WTC11 (cell line): Measurements from ENCODE around the gene TMEM131L. TPM values are rescaled to one million over a fixed set of nuclear protein-coding genes. Genes with fewer than 3 reads are reported as not detected.

Source experiments
- ATAC-seq: fragments of 200-7000 bp; cut with Tn5 transposase; 2 replicates; pipeline ENCODE4 v1.10.0; 2021; ENCODE audit warnings: mild to moderate bottlenecking, moderate library complexity
- CTCF ChIA-PET: fragments of 300-600 bp; sonication (Branson Sonifier 250); formaldehyde crosslinking; loops from one replicate; lab custom pipeline; 2021; ENCODE audit warnings: antibody characterized with exemption; lab: Charles Lee
- POLR2A ChIA-PET: fragments of 350-600 bp; sonication (Branson Sonifier 250); formaldehyde crosslinking; loops from one replicate; lab custom pipeline; 2021; ENCODE audit warnings: antibody characterized with exemption; lab: Charles Lee
- DNase-seq: peaks from one replicate; pipeline ENCODE4 v3.0.0; 2021; ENCODE audit warnings: low spot score
- H3K27ac Mint-ChIP-seq: 2 replicates; pipeline ENCODE4 v1.8.0; 2021; ENCODE audit warnings: mixed read lengths
- H3K27me3 Mint-ChIP-seq: 2 replicates; pipeline ENCODE4 v1.8.0; 2021; ENCODE audit warnings: low read depth, mild to moderate bottlenecking, moderate library complexity, mixed read lengths
- H3K36me3 Mint-ChIP-seq: 2 replicates; pipeline ENCODE4 v1.8.0; 2021; ENCODE audit warnings: mixed read lengths
- H3K4me1 Mint-ChIP-seq: 2 replicates; pipeline ENCODE4 v1.8.0; 2022; ENCODE audit warnings: mixed read lengths
- H3K4me3 Mint-ChIP-seq: 2 replicates; pipeline ENCODE4 v1.8.0; 2021; ENCODE audit warnings: mild to moderate bottlenecking, moderate library complexity, mixed read lengths
- H3K9me3 Mint-ChIP-seq: 2 replicates; pipeline ENCODE4 v1.8.0; 2021; ENCODE audit warnings: mixed read lengths
- ATF2 ChIP-seq: sonication (generic); formaldehyde crosslinking; IDR thresholded peaks from 2 replicates; pipeline ENCODE4 v1.8.1; 2022; ENCODE audit warnings: low read depth, missing genetic modification reagents, borderline replicate concordance
- E2F1 ChIP-seq: sonication (generic); formaldehyde crosslinking; IDR thresholded peaks from 2 replicates; pipeline ENCODE4 v1.8.0; 2022; ENCODE audit warnings: mild to moderate bottlenecking, missing genetic modification reagents
- ELF4 ChIP-seq: sonication (generic); formaldehyde crosslinking; IDR thresholded peaks from 2 replicates; pipeline ENCODE4 v1.8.1; 2022; ENCODE audit warnings: low read depth, mild to moderate bottlenecking, moderate library complexity, missing genetic modification reagents
- EMX1 ChIP-seq: fragments of 250-450 bp; sonication (Bioruptor Pico); IDR thresholded peaks from 2 replicates; pipeline ENCODE4 v1.8.0; 2021; ENCODE audit warnings: mild to moderate bottlenecking
- FOXP1 ChIP-seq: sonication (generic); formaldehyde crosslinking; IDR thresholded peaks from 2 replicates; pipeline ENCODE4 v1.8.0; 2022; ENCODE audit warnings: missing genetic modification reagents, mild to moderate bottlenecking, moderate library complexity, borderline replicate concordance
- FOXP4 ChIP-seq: sonication (generic); formaldehyde crosslinking; IDR thresholded peaks from 2 replicates; pipeline ENCODE4 v1.8.0; 2022; ENCODE audit warnings: mild to moderate bottlenecking, missing genetic modification reagents
- GRHL2 ChIP-seq: fragments of 250-450 bp; sonication (Bioruptor Pico); IDR thresholded peaks from 2 replicates; pipeline ENCODE4 v1.8.0; 2022; ENCODE audit warnings: mild to moderate bottlenecking, moderate library complexity; ENCODE audit not compliant: insufficient replicate concordance, severe bottlenecking
- IRF2 ChIP-seq: sonication (generic); formaldehyde crosslinking; IDR thresholded peaks from 2 replicates; pipeline ENCODE4 v1.8.0; 2022; ENCODE audit warnings: low read depth, missing genetic modification reagents, borderline replicate concordance
- MYBL2 ChIP-seq: sonication (generic); formaldehyde crosslinking; IDR thresholded peaks from 2 replicates; pipeline ENCODE4 v1.8.1; 2023; ENCODE audit warnings: mild to moderate bottlenecking, moderate library complexity, missing genetic modification reagents
- NR2C2 ChIP-seq: sonication (generic); formaldehyde crosslinking; IDR thresholded peaks from 2 replicates; pipeline ENCODE4 v1.8.0; 2022; ENCODE audit warnings: mild to moderate bottlenecking, missing genetic modification reagents
- NR3C1 ChIP-seq: sonication (generic); formaldehyde crosslinking; conservative IDR thresholded peaks from 2 replicates; pipeline ENCODE4 v1.8.1; 2023; ENCODE audit warnings: low read depth, mild to moderate bottlenecking, missing genetic modification reagents
- OVOL2 ChIP-seq: fragments of 250-450 bp; sonication (Bioruptor Pico); IDR thresholded peaks from 2 replicates; pipeline ENCODE4 v1.9.0; 2021; ENCODE audit warnings: mild to moderate bottlenecking, borderline replicate concordance
- TCF7 ChIP-seq: sonication (generic); formaldehyde crosslinking; IDR thresholded peaks from 2 replicates; pipeline ENCODE4 v1.8.0; 2022; ENCODE audit warnings: mild to moderate bottlenecking, low read depth, missing genetic modification reagents, moderate library complexity
- USF1 ChIP-seq: sonication (generic); formaldehyde crosslinking; IDR thresholded peaks from 2 replicates; pipeline ENCODE4 v1.8.0; 2022; ENCODE audit warnings: mild to moderate bottlenecking, missing genetic modification reagents
- ZBTB43 ChIP-seq: sonication (generic); formaldehyde crosslinking; IDR thresholded peaks from 2 replicates; pipeline ENCODE4 v1.8.1; 2023; ENCODE audit warnings: mild to moderate bottlenecking, missing genetic modification reagents
- ZNF425 ChIP-seq: fragments of 250-450 bp; sonication (Bioruptor Pico); conservative IDR thresholded peaks from 2 replicates; pipeline ENCODE4 v1.9.0; 2021; ENCODE audit warnings: mild to moderate bottlenecking
- total RNA-seq: library from RNA; stranded (reverse); gene quantifications from 3 replicates; pipeline ENCODE4 v1.2.3, GENCODE V29; 2021

Gene TMEM131L
- total RNA-seq, 1 experiment from 2014 or later: 26.7 TPM

GRCh38 chr4:153497091-153497531, 31.0 kb downstream of the TMEM131L start:
- Mint-ChIP-seq H3K9me3 (no peaks in the 10 kb centered on the region), H3K4me3 (no peak overlapping the region), H3K36me3 (no peaks in the 10 kb centered on the region), H3K27me3 (no peaks in the 10 kb centered on the region), H3K4me1 (peaks cover 63% of the 10 kb centered on the region), H3K27ac (no peak overlapping the region; the same call in 1 of the 2 replicates)
- POLR2A ChIA-PET: interaction anchor here (0.6 kb wide), 1 partner anchor 72 kb away, joined by 4 read pairs; no protein-coding TSS in a partner anchor
- CTCF ChIA-PET: interaction anchor here (1.1 kb wide), 2 partner anchors 10 to 31 kb away, joined by 3 to 4 read pairs; partner anchors contain the start of gene TMEM131L
- TF ChIP-seq IRF2 (CRISPR knock-in tag) (no peak), TCF7 (CRISPR knock-in tag) (no peak)
- ATAC-seq (peak; percentile 13; the same call in 1 of the 2 replicates), DNase-seq (no peak)

- Mint-ChIP-seq H3K9me3 (no peaks in the 10 kb centered on the region), H3K27me3 (no peaks in the 10 kb centered on the region), H3K27ac (no peak overlapping the region), H3K36me3 (no peaks in the 10 kb centered on the region), H3K4me3 (no peak overlapping the region), H3K4me1 (peaks cover 59% of the 10 kb centered on the region)
- TF ChIP-seq OVOL2 (CRISPR knock-in tag) (no peak), ELF4 (CRISPR knock-in tag) (no peak), ZBTB43 (CRISPR knock-in tag) (no peak), ATF2 (CRISPR knock-in tag) (no peak), FOXP1 (no peak)
- ChIA-PET CTCF (interaction anchor here (0.6 to 1.3 kb wide), 5 partner anchors 9 to 370 kb away, joined by 3 to 5 read pairs (median 3); partner anchors contain the start of gene TMEM131L), POLR2A (interaction anchor here (0.6 to 0.9 kb wide), 2 partner anchors 11 kb away, joined by 3 to 8 read pairs; no protein-coding TSS in a partner anchor)
- DNase-seq (no peak), ATAC-seq (no peak; the same call in 1 of the 2 replicates)
These were observed 32.1 kb downstream of the TMEM131L start for GRCh38 chr4:153497988-153498967.

GRCh38 chr4:153499005-153499404, 32.8 kb downstream of the TMEM131L start:
- no peak for ATAC-seq
- ChIA-PET CTCF (interaction anchor here (0.6 to 1.3 kb wide), 3 partner anchors 32 to 89 kb away, joined by 3 to 5 read pairs (median 3); partner anchors contain the start of gene TMEM131L), POLR2A (interaction anchor here (0.9 kb wide), 1 partner anchor 12 kb away, joined by 3 read pairs; no protein-coding TSS in a partner anchor)
- Mint-ChIP-seq H3K4me1 (peaks cover 54% of the 10 kb centered on the region), H3K27me3 (no peaks in the 10 kb centered on the region), H3K27ac (peak overlapping the region; percentile 72; the same call in 1 of the 2 replicates), H3K9me3 (no peaks in the 10 kb centered on the region)
- no peak for TF ChIP-seq USF1 (CRISPR knock-in tag)
- TF ChIP-seq MYBL2 (CRISPR knock-in tag): no peak
- TF ChIP-seq EMX1 (CRISPR knock-in tag): no peak
- no peak for TF ChIP-seq ATF2 (CRISPR knock-in tag)
- no peak for TF ChIP-seq ZNF425 (CRISPR knock-in tag)
- no peak for TF ChIP-seq NR2C2 (CRISPR knock-in tag)
- no peak for TF ChIP-seq FOXP4 (CRISPR knock-in tag)
- TF ChIP-seq GRHL2 (CRISPR knock-in tag): no peak
- TF ChIP-seq NR3C1 (CRISPR knock-in tag): no peak
- TF ChIP-seq E2F1 (CRISPR knock-in tag): no peak
- TF ChIP-seq, all 79 proteins: peak for 0
- H3K4me3 Mint-ChIP-seq: no peak overlapping the region
- no peaks in the 10 kb centered on the region for H3K36me3 Mint-ChIP-seq
- DNase-seq: no peak
